Skeletal muscle satellite cell (primary cell): ENCODE measurements around the gene RCOR1.

ENCODE experiments used
- H3K27me3 ChIP-seq: 2 replicates; pipeline ENCODE4 v1.7.0; 2013; ENCODE audit warnings: low read length; ENCODE audit not compliant: control insufficient read depth, insufficient read depth
- H3K36me3 ChIP-seq: 2 replicates; pipeline ENCODE4 v1.7.0; 2013; ENCODE audit warnings: mild to moderate bottlenecking, control low read depth, low read length; ENCODE audit not compliant: insufficient read depth
- H3K4me1 ChIP-seq: 2 replicates; pipeline ENCODE4 v1.7.0; 2013; ENCODE audit warnings: low read length; ENCODE audit not compliant: control insufficient read depth, insufficient read depth
- H3K4me2 ChIP-seq: 2 replicates; pipeline ENCODE4 v1.7.0; 2013; ENCODE audit warnings: mild to moderate bottlenecking, low read length
- H3K4me3 ChIP-seq: 2 replicates; pipeline ENCODE4 v1.7.0; 2013; ENCODE audit warnings: low read length
- H3K9ac ChIP-seq: 2 replicates; pipeline ENCODE4 v1.7.0; 2013; ENCODE audit warnings: mild to moderate bottlenecking, low read depth, low read length, moderate library complexity
- H3K9me3 ChIP-seq: replicated peaks from 2 replicates; pipeline ENCODE4 v1.7.0; 2013; ENCODE audit warnings: mild to moderate bottlenecking, control low read depth, low read length

Gene RCOR1

GRCh38 chr14:102652194-102652593 is 59.7 kb downstream of the RCOR1 start:
- H3K9me3 ChIP-seq: no peaks in the 10 kb centered on the region
- H3K9ac ChIP-seq: no peak overlapping the region
- peaks cover 22% of the 10 kb centered on the region for H3K4me1 ChIP-seq
- H3K36me3 ChIP-seq: no peaks in the 10 kb centered on the region
- no peak overlapping the region for H3K4me2 ChIP-seq
- H3K4me3 ChIP-seq: no peak overlapping the region
- no peaks in the 10 kb centered on the region for H3K27me3 ChIP-seq

- Histone ChIP-seq H3K9ac (no peak overlapping the region), H3K9me3 (no peaks in the 10 kb centered on the region), H3K4me3 (no peak overlapping the region), H3K4me2 (no peak overlapping the region), H3K36me3 (no peaks in the 10 kb centered on the region), H3K27me3 (no peaks in the 10 kb centered on the region), H3K4me1 (peaks cover 25% of the 10 kb centered on the region)
Measured at GRCh38 chr14:102654298-102654697, 61.8 kb downstream of the RCOR1 start.

GRCh38 chr14:102655137-102655536 is 62.7 kb downstream of the RCOR1 start:
- Histone ChIP-seq H3K4me3 (no peak overlapping the region), H3K9me3 (no peaks in the 10 kb centered on the region), H3K9ac (no peak overlapping the region), H3K4me2 (peak overlapping the region; percentile 35), H3K27me3 (no peaks in the 10 kb centered on the region), H3K4me1 (peaks cover 33% of the 10 kb centered on the region), H3K36me3 (no peaks in the 10 kb centered on the region)

- Histone ChIP-seq H3K27me3 (no peaks in the 10 kb centered on the region), H3K4me3 (no peak overlapping the region), H3K4me2 (no peak overlapping the region), H3K36me3 (no peaks in the 10 kb centered on the region), H3K9me3 (no peaks in the 10 kb centered on the region), H3K4me1 (peaks cover 19% of the 10 kb centered on the region), H3K9ac (no peak overlapping the region)
Measured at GRCh38 chr14:102659797-102660196, 67.3 kb downstream of the RCOR1 start.

- Histone ChIP-seq H3K9me3 (no peaks in the 10 kb centered on the region), H3K4me1 (peaks cover 13% of the 10 kb centered on the region), H3K9ac (no peak overlapping the region), H3K36me3 (no peaks in the 10 kb centered on the region), H3K27me3 (no peaks in the 10 kb centered on the region), H3K4me3 (no peak overlapping the region), H3K4me2 (no peak overlapping the region)
Measured at GRCh38 chr14:102661614-102662013, 69.2 kb downstream of the RCOR1 start.

- peaks cover 16% of the 10 kb centered on the region for H3K4me1 ChIP-seq
- no peaks in the 10 kb centered on the region for H3K27me3 ChIP-seq
- no peaks in the 10 kb centered on the region for H3K36me3 ChIP-seq
- H3K9me3 ChIP-seq: no peaks in the 10 kb centered on the region
- no peak overlapping the region for H3K4me3 ChIP-seq
- no peak overlapping the region for H3K9ac ChIP-seq
- H3K4me2 ChIP-seq: no peak overlapping the region
Measured at GRCh38 chr14:102662636-102663430, 70.4 kb downstream of the RCOR1 start.

- Histone ChIP-seq H3K4me3 (no peak overlapping the region), H3K9me3 (no peaks in the 10 kb centered on the region), H3K36me3 (no peaks in the 10 kb centered on the region), H3K27me3 (no peaks in the 10 kb centered on the region), H3K4me2 (no peak overlapping the region), H3K4me1 (peaks cover 16% of the 10 kb centered on the region), H3K9ac (no peak overlapping the region)
Measured at GRCh38 chr14:102663440-102663839, 71.0 kb downstream of the RCOR1 start.

- no peak overlapping the region for H3K4me2 ChIP-seq
- peaks cover 5% of the 10 kb centered on the region for H3K4me1 ChIP-seq
- no peaks in the 10 kb centered on the region for H3K27me3 ChIP-seq
- H3K36me3 ChIP-seq: no peaks in the 10 kb centered on the region
- no peak overlapping the region for H3K4me3 ChIP-seq
- no peak overlapping the region for H3K9ac ChIP-seq
- H3K9me3 ChIP-seq: no peaks in the 10 kb centered on the region
Measured at GRCh38 chr14:102665621-102666020, 73.2 kb downstream of the RCOR1 start.

GRCh38 chr14:102666635-102667034 is 74.2 kb downstream of the RCOR1 start:
- peaks cover 5% of the 10 kb centered on the region for H3K4me1 ChIP-seq
- no peak overlapping the region for H3K4me3 ChIP-seq

GRCh38 chr14:102667703-102668102 is 75.3 kb downstream of the RCOR1 start:
- Histone ChIP-seq H3K9me3 (no peaks in the 10 kb centered on the region), H3K36me3 (no peaks in the 10 kb centered on the region), H3K4me3 (no peak overlapping the region), H3K9ac (no peak overlapping the region), H3K4me2 (no peak overlapping the region), H3K27me3 (no peaks in the 10 kb centered on the region), H3K4me1 (peaks cover 5% of the 10 kb centered on the region)

More at GRCh38 chr14:102666635-102667034, 74.2 kb downstream of the RCOR1 start:
- no peaks in the 10 kb centered on the region for H3K27me3 ChIP-seq
- no peaks in the 10 kb centered on the region for H3K36me3 ChIP-seq
- no peaks in the 10 kb centered on the region for H3K9me3 ChIP-seq
- H3K4me2 ChIP-seq: no peak overlapping the region
- no peak overlapping the region for H3K9ac ChIP-seq

GRCh38 chr14:102668291-102668873 is 75.9 kb downstream of the RCOR1 start:
- no peaks in the 10 kb centered on the region for H3K36me3 ChIP-seq
- peaks cover 5% of the 10 kb centered on the region for H3K4me1 ChIP-seq
- H3K9me3 ChIP-seq: no peaks in the 10 kb centered on the region
- no peak overlapping the region for H3K9ac ChIP-seq
- no peak overlapping the region for H3K4me2 ChIP-seq
- H3K4me3 ChIP-seq: no peak overlapping the region
- no peaks in the 10 kb centered on the region for H3K27me3 ChIP-seq

- H3K4me2 ChIP-seq: no peak overlapping the region
- no peaks in the 10 kb centered on the region for H3K36me3 ChIP-seq
- H3K4me1 ChIP-seq: peaks cover 5% of the 10 kb centered on the region
- no peak overlapping the region for H3K9ac ChIP-seq
- no peaks in the 10 kb centered on the region for H3K9me3 ChIP-seq
- no peak overlapping the region for H3K4me3 ChIP-seq
- H3K27me3 ChIP-seq: no peaks in the 10 kb centered on the region
Measured at GRCh38 chr14:102671410-102671809, 79.0 kb downstream of the RCOR1 start.
